ENCODE results near the gene CTAG1A. TPM values are rescaled to one million over a fixed set of nuclear protein-coding genes. Genes with fewer than 3 reads are reported as not detected.

Gene CTAG1A
- total RNA-seq, 3 donors from 2014 or later (not counting 1 experiment from before 2014, with no cell fraction given): not detected

DNA sequence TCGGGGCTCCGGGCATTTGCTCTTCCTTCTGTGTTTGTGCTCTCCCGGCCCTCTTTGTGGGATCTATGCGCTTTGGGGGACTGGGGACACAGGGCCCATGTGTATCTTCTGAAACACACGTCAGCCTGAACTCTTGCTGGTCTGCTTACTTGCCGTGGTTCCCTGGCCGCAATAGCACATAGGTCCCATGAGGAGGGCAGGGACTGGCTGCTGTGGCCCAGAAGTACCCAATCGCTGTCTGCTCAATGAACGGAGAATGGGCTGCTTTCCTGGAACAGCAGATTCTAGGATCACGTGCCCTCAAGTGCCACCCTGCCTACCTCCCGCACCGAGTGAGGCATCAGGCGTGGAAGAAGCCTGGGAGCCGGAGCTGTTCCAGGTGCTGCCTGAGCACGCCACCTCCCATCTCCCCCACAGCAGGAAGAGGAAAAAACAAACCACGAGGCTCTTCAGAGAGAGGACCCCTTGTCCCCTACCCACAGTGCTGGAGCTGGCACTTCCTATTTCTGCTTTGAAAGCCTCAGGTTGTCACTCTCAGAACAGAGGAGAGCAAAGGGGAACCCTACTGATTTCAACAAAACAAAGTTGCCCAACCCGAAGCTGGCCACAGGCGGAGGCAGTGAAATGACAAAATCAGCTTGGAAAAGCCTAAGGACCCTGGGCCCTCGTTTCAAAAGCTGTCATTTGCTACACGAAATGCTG is 42.1 kb upstream of the CTAG1A start:
- Histone ChIP-seq H3K4me1 (ENCODE audit: control insufficient read depth, insufficient read depth, low read length) (peaks cover 74% of the 10 kb centered on the region), H3K27ac (ENCODE audit: low read length) (peak overlapping the region; percentile 91), H3K4me3 (ENCODE audit: low read length) (no peak overlapping the region), H3K9me3 (ENCODE audit: control insufficient read depth, insufficient read depth, low read length) (no peaks in the 10 kb centered on the region), H3K36me3 (ENCODE audit: control insufficient read depth, insufficient read depth, low read length) (peaks cover 3% of the 10 kb centered on the region), H3K27me3 (ENCODE audit: control insufficient read depth, insufficient read depth, low read length) (no peaks in the 10 kb centered on the region)
- Mint-ChIP-seq H3K27ac (peak overlapping the region; percentile 93 to 94), H3K9me3 (no peaks in the 10 kb centered on the region), H3K4me1 (peaks cover 31 to 44% of the 10 kb centered on the region in 2 donors), H3K36me3 (no peaks in the 10 kb centered on the region), H3K27me3 (ENCODE audit: low read depth in 2 of 2) (no peaks in the 10 kb centered on the region), H3K4me3 (peak overlapping the region; percentile 81)
- TF ChIP-seq, protein P1, sequence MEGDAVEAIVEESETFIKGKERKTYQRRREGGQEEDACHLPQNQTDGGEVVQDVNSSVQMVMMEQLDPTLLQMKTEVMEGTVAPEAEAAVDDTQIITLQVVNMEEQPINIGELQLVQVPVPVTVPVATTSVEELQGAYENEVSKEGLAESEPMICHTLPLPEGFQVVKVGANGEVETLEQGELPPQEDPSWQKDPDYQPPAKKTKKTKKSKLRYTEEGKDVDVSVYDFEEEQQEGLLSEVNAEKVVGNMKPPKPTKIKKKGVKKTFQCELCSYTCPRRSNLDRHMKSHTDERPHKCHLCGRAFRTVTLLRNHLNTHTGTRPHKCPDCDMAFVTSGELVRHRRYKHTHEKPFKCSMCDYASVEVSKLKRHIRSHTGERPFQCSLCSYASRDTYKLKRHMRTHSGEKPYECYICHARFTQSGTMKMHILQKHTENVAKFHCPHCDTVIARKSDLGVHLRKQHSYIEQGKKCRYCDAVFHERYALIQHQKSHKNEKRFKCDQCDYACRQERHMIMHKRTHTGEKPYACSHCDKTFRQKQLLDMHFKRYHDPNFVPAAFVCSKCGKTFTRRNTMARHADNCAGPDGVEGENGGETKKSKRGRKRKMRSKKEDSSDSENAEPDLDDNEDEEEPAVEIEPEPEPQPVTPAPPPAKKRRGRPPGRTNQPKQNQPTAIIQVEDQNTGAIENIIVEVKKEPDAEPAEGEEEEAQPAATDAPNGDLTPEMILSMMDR (IDR thresholded peaks at IDR 0.05): no peak
- WGBS (ENCODE audit: insufficient coverage): 6% methylated on average over 19 of the region's 20 CpGs
- ATAC-seq: peak in 2 of 3 donors; percentile 6 to 8
- intact Hi-C loops (cut with micrococcal nuclease): no loop called here
- DNase-seq: peak in 1 of 2 donors; percentile 54

DNA sequence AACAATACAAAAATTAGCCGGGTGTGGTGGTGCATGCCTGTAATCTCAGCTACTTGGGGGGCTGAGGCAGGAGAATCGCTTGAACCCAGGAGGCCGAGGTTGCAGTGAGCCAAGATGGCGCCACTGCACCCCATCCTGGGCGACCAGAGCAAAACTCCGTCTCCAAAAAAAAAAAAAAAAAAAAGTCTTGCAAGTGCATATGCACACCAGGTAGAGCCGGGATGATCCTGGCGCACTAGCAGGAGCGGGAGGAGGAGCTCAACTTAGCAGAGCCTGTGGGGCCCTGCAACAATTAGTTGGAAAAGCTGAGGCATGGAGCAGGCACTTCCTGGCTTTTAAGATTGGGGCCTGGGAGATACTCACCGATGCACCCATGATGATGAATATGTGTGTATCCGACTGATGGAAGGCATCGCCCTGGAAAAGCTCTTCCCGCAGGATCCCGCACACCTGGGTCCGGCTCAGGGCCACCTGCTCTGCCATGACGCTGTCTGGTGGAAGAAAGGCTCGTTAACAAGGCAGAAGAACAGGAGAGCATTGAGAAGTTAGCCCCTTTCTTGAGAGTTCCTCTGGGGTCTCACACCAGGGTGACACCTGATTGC is 39.2 kb upstream of the CTAG1A start:
- no peak for ATAC-seq
- intact Hi-C loops (cut with micrococcal nuclease): no loop called here
- Histone ChIP-seq H3K27me3 (ENCODE audit: control insufficient read depth, insufficient read depth, low read length) (no peaks in the 10 kb centered on the region), H3K36me3 (ENCODE audit: control insufficient read depth, insufficient read depth, low read length) (peaks cover 3% of the 10 kb centered on the region), H3K4me3 (ENCODE audit: low read length) (peak overlapping the region; percentile 51), H3K27ac (ENCODE audit: low read length) (peak overlapping the region; percentile 71), H3K4me1 (ENCODE audit: control insufficient read depth, insufficient read depth, low read length) (peaks cover 71% of the 10 kb centered on the region), H3K9me3 (ENCODE audit: control insufficient read depth, insufficient read depth, low read length) (no peaks in the 10 kb centered on the region)
- no peak for DNase-seq
- peak overlapping the region; percentile 90 to 93 for H3K27ac Mint-ChIP-seq
- H3K4me1 Mint-ChIP-seq: peaks cover 25 to 52% of the 10 kb centered on the region in 2 donors
- H3K4me3 Mint-ChIP-seq: peak overlapping the region; percentile 75
- H3K9me3 Mint-ChIP-seq: no peaks in the 10 kb centered on the region
- 96% methylated on average over 16 of the region's 17 CpGs for WGBS (ENCODE audit: insufficient coverage)
- H3K27me3 Mint-ChIP-seq (ENCODE audit: low read depth in 2 of 2): no peaks in the 10 kb centered on the region
- TF ChIP-seq, protein P1 (IDR thresholded peaks at IDR 0.05): no peak
- no peaks in the 10 kb centered on the region for H3K36me3 Mint-ChIP-seq

DNA sequence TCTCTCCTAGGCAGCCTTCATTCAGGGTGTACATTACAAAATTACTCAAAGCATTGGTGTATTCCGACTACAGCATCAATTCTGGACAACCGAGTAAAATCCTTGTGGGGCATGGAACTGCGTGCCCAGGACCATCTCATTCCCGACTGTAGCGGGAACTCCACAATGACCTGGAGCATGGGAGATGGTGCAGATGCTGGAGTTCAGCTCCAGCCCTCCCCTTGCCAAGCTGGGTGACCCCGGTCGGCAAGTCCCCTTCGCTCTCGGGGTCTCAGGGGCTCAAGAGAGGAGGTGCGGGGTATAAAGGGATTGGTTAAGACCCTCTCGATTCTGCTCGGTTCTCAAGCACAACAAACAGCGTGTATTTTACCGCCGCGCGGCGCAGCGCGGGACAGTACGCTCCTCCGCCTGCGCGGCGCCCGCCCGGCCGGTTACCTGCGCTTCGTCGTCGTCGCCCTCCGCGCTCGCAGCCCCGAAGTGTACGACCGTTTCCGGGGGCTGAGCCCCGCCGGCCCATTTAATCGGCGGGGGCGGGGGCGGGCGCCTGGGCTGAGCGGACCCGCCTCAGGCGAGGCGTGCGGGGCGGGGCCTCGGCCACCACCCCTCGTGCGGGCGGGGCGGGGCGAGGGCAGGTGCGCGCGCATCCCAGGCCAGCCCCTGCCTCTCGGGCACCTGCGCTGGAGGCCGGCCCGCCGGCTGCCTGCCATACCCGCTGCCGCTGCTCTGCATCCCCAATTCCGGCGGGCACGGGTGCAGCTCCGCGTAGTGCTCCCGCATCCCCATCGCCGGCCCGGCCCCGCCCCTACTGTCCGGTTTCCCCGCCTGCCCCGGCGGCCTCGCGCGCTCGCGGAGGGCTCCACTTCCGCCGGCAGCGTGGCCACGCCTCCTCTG is 38.3 kb upstream of the CTAG1A start, which contains the start of gene G6PD:
Gene G6PD (minus strand): TSS at position 493 of the 891 bp plus-strand sequence. CDS start 691 bp downstream, outside the sequence.
- ATAC-seq (peak; percentile 63 to 80 (median 68)), DNase-seq (peak in 1 of 2 donors; percentile 85)
- TF ChIP-seq, protein P1 (IDR thresholded peaks at IDR 0.05): peak; percentile 11
- no peaks in the 10 kb centered on the region for H3K27me3 Mint-ChIP-seq (ENCODE audit: low read depth in 2 of 2)
- H3K9me3 ChIP-seq (ENCODE audit: control insufficient read depth, insufficient read depth, low read length): no peaks in the 10 kb centered on the region
- H3K27ac ChIP-seq (ENCODE audit: low read length): peak within 1 kb of the TSS; percentile 91
- H3K36me3 ChIP-seq (ENCODE audit: control insufficient read depth, insufficient read depth, low read length): peaks cover 3% of the 10 kb centered on the region
- H3K9me3 Mint-ChIP-seq: no peaks in the 10 kb centered on the region
- H3K27ac Mint-ChIP-seq: peak within 1 kb of the TSS; percentile 90 to 93
- H3K4me3 ChIP-seq (ENCODE audit: low read length): peak within 1 kb of the TSS; percentile 87
- WGBS (ENCODE audit: insufficient coverage): under 1% methylated on average over 91 of the region's 92 CpGs
- peak within 1 kb of the TSS; percentile 87 for H3K4me3 Mint-ChIP-seq
- H3K4me1 Mint-ChIP-seq: peaks cover 26 to 56% of the 10 kb centered on the region in 2 donors
- no peaks in the 10 kb centered on the region for H3K27me3 ChIP-seq (ENCODE audit: control insufficient read depth, insufficient read depth, low read length)
- H3K36me3 Mint-ChIP-seq: no peaks in the 10 kb centered on the region
- intact Hi-C loops (cut with micrococcal nuclease): no loop called here
- peaks cover 68% of the 10 kb centered on the region for H3K4me1 ChIP-seq (ENCODE audit: control insufficient read depth, insufficient read depth, low read length)

All from natural killer cell (primary cell).